T follicular helper cell (primary cell): Measurements from ENCODE around the gene XYLT1.
"Not testable (repeated sequence)": the region's sequence is repeated elsewhere in the genome, so short reads cannot be mapped to it uniquely, and the experiment has no call there.

ENCODE experiments used
- DNase-seq: peaks from one replicate; pipeline ENCODE4 v3.0.0-alpha.2; 2020; ENCODE audit warnings: low read depth

XYLT1 gene

DNA sequence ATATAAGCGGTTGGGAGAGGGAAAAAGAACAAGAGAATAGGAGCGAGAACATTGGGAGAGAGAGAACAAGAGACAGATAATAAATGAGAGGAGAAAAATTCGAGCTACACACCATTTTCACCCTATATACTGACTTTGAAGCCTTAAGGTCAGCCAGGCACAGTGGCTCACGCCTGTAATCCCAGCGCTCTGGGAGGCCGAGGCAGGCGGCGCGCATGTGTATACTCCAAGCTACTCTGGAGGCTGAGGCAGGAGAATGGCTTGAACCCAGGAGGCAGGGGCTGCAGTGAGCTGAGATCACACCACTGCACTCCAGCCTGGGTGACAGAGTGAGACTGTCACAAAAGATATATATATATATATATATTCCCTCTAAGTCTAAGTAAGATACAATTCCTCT lies 164.5 kb downstream of the XYLT1 start:
- DNase-seq: not testable (repeated sequence)

- no peak for DNase-seq
Observed at GRCh38 chr16:17305694-17306093, 165.1 kb downstream of the XYLT1 start.

DNA sequence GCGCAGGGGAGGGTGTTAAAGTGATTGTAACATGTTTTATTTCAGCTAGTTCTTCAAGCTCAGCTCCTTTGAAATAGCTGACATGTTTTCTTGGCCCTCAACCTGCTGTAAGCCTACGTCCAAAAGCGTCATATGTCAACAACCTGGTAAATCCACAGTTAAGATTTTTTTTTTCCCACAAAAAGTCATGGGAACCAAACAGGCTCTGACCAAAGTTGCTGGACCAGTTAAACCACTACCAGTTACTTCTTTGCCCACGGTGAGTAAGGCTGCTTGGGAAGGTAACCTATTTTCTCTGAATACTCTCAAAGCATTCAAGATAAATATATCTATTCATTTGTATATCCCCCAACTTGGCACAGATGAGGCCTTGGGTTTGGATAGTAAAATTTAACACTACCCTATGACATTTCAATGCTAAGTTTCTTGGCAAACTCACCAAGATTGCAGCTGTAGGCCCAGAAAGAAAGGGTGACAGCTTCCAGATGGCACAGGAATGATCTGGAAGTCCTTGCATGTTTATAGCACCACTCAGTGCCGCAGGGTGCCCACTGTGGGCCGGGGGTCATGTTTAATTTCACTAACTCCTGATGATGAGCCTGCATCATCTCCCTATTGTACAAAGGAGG lies 166.2 kb downstream of the XYLT1 start:
- DNase-seq: no peak

- no peak for DNase-seq
Observed at GRCh38 chr16:17304106-17304490, 166.7 kb downstream of the XYLT1 start.

- no peak for DNase-seq
Observed at GRCh38 chr16:17303101-17303500, 167.7 kb downstream of the XYLT1 start.

DNA sequence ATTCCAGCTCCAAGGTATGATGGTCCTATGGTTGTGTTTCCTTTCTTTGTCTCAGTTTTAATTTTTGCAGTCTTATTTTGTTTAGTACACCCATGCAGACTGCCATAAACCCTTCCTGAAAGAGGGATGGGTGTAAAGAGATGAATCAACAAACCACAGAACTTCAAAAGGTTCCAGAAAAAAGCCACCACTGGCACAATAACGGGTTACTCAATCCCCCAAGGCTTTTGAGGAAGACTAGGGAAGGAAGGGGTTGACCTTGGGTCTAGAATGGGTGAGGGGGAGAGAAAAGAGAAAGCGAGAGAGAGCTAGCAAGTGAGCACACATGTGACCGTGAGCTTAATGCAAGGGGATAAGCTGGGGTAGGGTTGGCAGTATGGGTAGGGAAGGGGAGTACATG lies 168.1 kb downstream of the XYLT1 start:
- no peak for DNase-seq

DNA sequence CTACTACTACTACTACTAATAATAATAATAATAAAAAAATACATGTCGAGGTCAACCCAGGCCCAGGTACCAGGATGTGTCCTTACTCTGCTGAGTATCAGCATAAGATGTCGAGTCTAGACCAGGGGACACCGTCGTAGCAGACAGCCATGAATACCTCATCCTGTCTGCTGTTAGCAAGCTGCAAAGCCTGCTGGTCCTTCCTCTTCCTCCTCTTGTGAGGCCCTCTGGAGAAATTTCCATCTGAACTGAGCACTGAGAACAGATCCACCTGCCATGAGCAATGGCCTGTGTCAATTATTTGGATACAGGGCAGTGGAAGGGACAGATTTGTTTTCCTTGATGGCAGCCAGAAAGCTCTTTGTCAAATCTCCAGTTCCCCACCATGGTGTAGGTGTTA lies 168.5 kb downstream of the XYLT1 start:
- DNase-seq: no peak

GRCh38 chr16:17301593-17302135 lies 169.1 kb downstream of the XYLT1 start:
- DNase-seq: no peak

GRCh38 chr16:17301184-17301583 lies 169.6 kb downstream of the XYLT1 start:
- no peak for DNase-seq

DNA sequence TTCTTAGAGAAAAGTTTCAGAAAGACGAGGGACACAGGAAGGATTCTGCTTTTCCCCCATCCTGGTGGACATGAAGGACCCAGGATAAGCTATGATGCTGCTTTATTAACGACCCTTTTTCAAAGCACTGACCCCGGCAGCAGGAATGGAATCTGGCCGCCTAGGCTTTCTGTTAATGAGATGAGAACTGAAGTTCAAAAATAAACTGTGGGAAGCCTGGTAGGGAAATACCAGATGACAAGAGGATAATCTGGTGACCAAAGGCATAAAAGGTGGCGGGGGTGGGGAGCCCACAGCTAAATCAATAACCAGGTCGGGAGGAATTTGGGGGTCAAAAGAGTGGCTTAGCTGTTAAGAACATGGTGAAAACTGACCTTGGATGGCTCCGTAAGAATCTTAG lies 171.0 kb downstream of the XYLT1 start:
- no peak for DNase-seq

DNA sequence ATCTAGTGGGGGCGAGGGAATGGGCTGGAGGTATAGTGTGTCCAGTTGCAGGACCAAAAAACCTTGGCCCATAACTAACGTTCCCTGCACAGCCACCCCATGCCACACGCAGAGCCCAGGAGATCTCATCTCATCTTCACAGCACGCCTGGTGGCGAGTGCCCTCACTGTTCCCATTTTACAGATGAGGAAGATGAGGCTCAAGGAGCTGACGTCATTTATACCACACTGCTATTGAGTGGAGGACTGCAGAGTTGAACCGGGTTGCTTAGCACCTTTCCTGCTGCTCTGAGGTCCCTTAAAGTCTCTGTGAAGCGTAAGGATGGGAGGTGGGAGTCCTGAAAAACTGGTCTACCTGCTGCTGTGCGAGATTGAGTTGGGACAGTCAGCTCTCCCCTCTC lies 172.5 kb downstream of the XYLT1 start:
- no peak for DNase-seq

DNA sequence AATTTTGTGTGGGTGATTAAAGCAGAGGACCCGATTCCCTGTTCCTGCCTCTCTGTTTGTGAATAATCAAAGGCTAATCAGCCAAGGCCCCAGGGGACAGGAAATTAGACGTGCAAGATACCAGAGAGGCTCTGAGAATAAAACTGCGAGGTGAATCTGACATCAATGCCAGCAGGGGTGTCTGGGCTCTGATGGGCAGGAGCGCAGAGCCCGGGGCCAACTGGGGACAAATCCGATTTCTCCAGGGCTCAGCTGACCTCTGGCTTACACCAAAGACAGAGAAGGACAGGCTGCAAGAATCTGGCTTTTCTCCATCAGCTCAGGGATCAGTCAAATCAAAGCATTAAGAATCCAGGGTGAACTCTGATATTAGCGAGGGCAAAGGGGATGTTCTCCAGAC lies 174.3 kb downstream of the XYLT1 start:
- no peak for DNase-seq

- DNase-seq: no peak
Observed at GRCh38 chr16:17295948-17296347, 174.8 kb downstream of the XYLT1 start.

DNA sequence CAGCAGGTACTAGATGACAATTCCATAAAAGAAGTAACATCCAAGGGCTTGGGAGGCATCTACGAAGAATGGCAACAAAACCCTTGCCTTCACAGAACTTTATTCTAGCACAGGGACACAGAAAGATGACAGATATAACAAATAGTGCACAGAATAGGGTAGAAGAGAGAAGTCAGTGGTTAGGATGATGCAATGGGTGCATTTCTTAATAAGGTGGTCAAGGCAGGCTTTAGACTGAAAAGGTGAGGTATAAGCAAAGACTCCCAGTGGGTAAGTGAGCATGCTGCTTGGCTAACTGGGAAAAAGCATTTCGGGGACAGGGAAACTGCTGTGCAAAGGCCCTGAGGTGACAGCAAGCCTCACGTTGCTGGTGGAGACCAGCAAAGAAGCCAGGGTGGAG lies 175.9 kb downstream of the XYLT1 start:
- no peak for DNase-seq

DNA sequence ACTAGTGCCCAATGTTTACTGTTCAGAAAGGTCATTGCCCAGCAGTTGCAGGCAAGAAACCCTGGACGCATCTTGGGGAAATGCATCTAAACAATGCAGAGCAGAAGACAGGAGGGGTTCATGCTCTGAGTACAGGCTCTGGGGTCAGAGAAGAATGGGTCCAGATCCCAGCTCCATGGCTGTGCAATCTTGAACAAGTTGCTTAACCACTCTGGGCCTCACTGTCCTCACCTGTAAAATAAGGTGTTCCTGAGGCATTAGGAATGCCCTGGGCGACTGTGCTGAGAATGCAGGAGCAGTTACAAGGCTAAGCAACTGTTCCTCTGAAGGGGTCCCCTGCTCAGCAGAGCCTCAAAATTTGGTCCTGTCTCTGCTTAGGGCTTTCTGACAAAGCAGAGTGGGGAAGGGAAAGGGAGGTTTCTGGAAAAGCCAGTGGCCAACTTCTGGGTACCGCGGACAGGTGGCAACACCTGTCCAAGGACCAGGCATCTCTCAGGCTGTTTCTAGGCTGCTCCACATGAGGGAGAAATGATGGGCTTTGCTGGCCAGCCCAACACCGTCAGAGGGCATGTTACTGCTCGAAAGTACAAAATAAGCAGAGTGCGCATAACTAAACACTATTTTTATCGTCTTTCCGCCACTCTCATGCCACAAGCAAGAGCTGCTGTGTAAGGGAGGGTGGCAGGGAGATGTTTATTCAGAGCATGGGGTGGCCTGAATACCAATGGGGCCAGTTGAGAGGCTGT lies 176.8 kb downstream of the XYLT1 start:
- no peak for DNase-seq

DNA sequence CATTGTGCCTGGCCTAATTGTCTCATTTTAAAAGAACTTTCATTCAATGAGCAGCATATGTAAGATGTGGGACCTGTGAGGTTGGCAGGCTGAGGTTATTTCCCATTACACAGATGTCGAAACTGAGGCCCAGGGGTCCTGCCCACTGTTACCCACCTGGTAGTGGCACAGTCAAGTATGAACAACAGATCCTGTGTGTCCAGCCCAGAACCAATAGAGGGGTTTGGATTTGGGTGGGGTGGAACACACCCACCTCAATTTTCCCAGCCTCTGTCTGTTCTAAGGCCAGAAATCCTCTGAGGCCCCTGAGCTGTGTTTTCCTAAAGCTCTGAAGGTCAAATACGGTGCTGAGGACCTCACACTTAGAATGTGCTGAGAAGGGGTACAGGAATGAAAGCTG lies 179.5 kb downstream of the XYLT1 start:
- no peak for DNase-seq

GRCh38 chr16:17289674-17290635 lies 180.8 kb downstream of the XYLT1 start:
- no peak for DNase-seq

DNA sequence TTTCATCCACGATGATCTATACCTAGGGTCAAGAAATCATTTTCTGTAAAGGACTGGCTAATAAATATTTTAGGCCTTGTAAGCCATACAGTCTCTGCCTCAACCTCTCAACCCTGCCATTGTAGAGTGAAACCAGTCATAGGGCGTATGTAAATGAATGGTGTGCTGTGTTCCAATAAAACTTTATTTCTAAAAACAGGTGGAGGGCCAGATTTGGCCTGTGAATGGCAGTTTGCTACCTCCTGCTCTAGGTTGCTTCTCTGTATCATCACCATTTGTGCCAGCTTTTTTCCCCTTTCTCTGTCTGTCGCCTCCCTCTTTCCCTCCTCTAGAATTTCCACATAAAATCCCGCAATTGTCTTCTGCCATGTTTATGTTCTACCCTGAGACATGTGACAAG lies 181.7 kb downstream of the XYLT1 start:
- DNase-seq: no peak

GRCh38 chr16:17287166-17287800 lies 183.5 kb downstream of the XYLT1 start:
- DNase-seq: no peak

- DNase-seq: no peak
Observed at GRCh38 chr16:17286443-17286842, 184.3 kb downstream of the XYLT1 start.

- DNase-seq: no peak
Observed at GRCh38 chr16:17283016-17283415, 187.7 kb downstream of the XYLT1 start.

DNA sequence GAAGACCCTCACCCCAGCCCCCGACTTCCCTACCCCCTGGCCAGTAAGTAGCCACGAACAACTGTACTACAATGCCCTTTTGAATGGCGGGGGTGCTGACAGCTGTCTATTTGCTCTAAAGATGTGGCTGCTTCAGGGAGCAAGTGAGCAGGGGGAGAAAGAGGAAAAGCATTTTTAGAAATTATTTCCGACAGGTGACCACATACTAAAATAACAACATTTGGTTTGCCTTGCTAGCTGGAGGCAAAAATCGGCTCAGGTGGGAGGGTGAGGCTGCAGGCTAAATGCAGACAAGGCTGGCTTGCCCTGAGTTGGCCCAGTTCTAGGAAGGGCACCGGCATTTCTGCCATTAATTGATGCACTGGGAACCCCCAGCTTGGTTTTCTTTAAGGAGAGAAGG lies 188.5 kb downstream of the XYLT1 start:
- DNase-seq: no peak
